GM12801 (cell line): ENCODE measurements around the gene DLX5.

Experiments used
- TF ChIP-seq, protein P1 (sequence below): IDR thresholded peaks from one replicate; pipeline ENCODE4 v1.5.1; 2011; ENCODE audit warnings: control low read depth; ENCODE audit not compliant: insufficient read length; ENCODE audit errors: extremely low read depth

Gene DLX5

DNA sequence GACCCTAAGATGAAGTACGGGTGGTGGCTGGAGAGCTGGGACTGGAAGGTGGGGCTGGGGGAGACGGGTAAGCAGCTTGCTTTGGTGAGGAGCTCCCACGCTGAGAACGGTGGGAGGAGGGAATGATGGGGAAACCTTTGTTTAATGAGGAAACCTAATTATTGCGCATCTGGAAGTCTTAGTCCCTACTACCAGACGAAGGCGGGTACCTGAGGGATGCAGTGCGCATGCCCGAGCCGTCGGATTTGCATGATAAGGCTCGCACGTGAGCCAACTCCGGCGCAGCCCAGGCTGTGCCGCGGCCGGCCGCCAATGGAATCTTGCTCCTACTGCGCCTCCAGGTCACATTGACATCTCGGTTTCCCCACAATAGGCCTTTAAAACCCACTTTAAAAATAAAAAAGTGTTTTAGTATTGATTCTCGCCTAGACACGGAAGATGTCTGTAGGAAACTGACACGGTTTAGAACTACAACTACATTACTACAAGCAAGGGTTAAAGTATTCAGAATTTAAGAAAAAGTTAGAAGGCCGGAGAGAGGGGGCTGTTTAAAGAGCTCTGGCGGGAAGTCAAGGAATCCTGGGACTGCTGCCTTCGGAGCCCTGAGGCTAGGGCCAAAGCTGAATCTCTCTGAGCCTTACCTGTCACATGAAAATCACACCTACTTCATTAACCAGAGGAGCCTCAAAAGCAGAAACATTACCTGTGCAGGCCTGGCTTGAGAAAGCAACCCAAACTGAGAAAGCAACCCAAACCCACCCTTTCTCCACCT lies 31.4 kb downstream of the DLX5 start:
- TF ChIP-seq, protein P1, sequence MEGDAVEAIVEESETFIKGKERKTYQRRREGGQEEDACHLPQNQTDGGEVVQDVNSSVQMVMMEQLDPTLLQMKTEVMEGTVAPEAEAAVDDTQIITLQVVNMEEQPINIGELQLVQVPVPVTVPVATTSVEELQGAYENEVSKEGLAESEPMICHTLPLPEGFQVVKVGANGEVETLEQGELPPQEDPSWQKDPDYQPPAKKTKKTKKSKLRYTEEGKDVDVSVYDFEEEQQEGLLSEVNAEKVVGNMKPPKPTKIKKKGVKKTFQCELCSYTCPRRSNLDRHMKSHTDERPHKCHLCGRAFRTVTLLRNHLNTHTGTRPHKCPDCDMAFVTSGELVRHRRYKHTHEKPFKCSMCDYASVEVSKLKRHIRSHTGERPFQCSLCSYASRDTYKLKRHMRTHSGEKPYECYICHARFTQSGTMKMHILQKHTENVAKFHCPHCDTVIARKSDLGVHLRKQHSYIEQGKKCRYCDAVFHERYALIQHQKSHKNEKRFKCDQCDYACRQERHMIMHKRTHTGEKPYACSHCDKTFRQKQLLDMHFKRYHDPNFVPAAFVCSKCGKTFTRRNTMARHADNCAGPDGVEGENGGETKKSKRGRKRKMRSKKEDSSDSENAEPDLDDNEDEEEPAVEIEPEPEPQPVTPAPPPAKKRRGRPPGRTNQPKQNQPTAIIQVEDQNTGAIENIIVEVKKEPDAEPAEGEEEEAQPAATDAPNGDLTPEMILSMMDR: no peak

DNA sequence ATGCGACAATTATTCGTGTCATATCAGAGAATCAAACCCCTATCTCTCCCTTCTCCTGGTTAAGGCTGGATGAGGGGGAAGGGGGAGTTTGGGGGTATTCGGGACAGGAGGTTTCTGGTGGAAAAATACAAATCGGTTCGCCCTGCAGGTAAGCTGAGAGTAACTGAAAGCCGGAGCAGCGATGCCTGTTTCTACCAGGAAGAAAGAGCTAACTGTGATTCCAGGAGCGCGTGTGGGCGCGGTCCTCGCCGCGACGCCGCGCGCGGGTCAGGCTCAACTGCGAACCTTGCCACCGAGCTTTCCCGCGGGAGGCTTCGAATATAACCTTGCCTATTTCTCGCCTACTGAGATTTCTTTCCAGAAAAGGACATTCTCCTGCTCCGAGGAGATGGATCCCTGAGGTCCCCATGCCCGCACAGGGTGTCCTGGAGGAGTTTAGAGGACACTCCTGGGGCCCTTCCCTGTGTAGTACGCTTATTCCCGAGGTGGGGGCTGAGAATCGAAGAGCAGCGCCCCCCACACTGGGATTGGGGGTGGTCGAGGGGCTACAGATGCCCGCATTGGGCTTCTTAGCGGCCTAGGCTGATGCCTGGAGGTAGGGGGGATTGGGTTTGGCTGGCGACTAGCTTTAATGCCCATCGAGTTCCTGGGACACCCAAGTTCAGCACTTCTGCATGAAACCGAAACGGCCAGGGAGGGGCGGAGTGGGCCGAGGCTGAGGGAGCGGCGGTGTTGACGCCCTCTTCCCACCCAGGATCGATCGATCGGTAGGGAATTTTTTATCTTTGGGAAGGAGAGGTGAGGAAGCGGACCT lies 32.2 kb downstream of the DLX5 start:
- TF ChIP-seq, protein P1: no peak

DNA sequence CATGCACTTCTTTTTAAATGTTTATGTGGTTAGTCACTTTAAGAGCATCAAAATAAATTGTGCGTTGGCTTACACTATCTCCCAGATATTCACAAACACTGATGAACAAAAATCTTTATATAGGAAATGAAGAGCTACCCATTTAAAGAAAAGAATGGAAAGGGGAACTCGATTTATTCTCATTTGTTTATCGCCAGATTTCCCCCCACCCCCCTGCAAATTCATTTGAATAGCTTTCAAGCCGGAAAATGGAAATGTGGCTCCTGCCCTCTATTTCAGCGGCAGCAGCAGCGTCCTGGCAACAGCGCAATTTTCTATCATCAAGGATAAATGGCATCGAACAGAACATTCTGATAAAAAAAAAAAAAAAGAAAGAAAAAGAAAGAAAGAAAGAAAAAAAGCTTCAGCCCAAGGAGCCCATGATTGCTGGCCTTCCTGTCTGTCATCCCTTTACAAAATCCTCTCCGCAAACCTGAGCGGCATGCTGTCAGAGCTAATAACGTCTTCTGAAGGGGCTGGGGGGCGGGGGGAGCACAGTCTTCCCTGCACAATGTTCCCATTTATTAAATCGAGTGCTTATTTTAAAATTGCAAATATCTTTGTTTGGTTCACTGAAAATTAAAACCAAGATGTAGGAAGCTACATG lies 33.0 kb downstream of the DLX5 start:
- TF ChIP-seq, protein P1: no peak

DNA sequence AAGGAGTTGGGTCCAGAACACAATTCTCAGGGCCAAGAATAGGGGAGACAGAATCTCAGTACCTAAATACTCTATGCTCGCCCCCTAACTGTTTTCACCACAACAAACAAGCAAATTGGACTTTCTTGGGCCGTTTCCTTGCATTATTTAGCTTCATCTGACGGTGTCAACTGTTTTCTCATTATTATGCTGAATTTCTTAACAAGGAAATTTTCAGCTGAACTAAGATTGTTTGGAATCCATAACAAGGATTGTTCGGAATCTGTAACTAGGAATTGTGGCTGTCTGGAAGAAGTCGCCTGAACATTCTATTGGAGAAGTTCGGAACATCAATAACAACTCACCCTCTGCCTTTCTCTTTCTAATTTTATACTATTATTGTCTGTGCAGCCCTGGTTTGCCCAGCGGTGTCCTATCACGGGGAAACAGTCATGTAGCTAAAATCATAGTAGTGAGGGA lies 34.7 kb downstream of the DLX5 start:
- TF ChIP-seq, protein P1: no peak

DNA sequence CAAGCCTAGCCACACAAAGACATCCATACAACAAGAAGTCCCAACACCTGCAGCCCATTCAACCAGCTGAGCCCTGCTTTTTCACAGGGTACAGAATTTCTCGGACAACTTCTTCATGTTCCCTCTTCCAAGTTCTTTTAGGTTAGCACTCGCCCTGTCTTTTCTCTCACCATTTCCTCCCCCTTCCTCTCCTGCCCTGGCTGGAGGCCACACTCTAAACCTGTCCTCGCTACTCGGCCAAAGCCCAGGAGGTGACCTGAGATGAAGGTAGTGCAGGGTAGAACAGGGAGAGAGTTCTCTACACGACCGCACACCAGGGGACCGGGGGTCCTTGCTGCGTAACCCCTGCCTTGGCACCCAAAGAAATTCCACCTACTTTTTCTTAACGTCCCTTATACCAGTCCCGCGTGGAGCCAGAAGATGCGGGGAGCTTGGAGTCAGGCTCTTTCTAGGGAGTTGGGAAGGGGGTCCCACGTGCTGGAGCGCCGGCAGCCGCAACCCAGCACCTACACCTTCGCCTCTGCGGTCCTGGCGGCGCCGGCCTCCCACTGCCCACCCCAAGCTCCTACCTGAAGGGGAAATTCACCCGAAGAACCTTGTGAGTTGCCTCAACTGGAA lies 35.3 kb downstream of the DLX5 start:
- TF ChIP-seq, protein P1: no peak

DNA sequence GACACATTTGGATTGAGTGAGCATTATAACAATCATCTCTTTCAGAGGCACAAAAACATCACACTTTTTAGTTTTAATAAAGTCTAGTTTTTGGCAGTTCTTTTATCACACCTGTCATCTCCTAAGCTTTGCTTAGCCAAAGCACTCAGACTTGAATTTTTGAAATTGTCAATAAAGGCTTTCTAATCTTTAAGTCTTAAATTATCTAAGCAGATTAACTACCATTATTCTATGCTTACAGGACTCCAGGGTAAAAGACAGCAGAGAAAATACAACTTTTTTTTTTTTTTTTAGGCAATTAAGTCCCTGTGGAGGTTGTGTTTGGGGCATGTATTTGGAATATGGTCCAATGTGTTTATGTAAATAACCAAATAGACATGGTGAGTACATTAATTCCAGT lies 36.9 kb downstream of the DLX5 start:
- TF ChIP-seq, protein P1: no peak

DNA sequence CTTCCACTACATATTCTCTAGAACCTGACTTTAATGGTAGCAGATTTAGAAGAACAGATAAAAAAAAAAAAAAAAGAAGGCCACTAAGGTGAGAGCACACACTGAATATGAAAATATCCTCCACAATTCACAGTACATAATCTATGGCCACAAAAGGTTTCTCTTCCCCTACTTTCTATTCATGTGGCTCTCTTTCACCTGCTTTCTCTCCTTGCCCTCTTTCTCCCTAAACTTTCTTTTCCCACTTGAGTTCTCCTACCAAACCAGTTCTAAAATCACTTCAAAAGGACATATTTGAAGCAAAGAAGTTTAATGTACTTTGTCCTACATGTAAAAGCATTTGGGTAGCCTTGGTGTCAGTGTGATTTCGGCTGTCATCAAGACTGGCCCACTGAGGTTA lies 37.7 kb downstream of the DLX5 start:
- TF ChIP-seq, protein P1: no peak
